Thoracic aorta (tissue), 2 donors: Measurements from ENCODE around the gene RASD2. TPM values are rescaled to one million over a fixed set of nuclear protein-coding genes. Genes with fewer than 3 reads are reported as not detected.

Source experiments
- ATAC-seq: fragments of 150-250 bp; one replicate; pipeline ENCODE4 v1.8.0; 2017; ENCODE audit warnings: low read depth; ENCODE audit not compliant: insufficient number of reproducible peaks, low FRiP score
- DNase-seq: peaks from one replicate; pipeline ENCODE4 v3.0.0-alpha.2; 2020; ENCODE audit warnings: low spot score
- H3K27ac ChIP-seq, 2 donors: fragments of 200-600 bp; sonication (generic); 1 replicate in 1 of 2; 2 replicates in 1 of 2; pipeline ENCODE4 v1.5.1; 2016; ENCODE audit warnings: mild to moderate bottlenecking in 2 of 2, moderate library complexity in 2 of 2
- H3K27me3 ChIP-seq: fragments of 200-600 bp; sonication (generic); replicated peaks from 2 replicates; pipeline ENCODE4 v1.6.0; 2016; ENCODE audit warnings: mild to moderate bottlenecking; ENCODE audit not compliant: insufficient read depth
- H3K36me3 ChIP-seq: fragments of 200-600 bp; sonication (generic); one replicate; pipeline ENCODE4 v1.5.1; 2016
- H3K4me1 ChIP-seq, 2 donors: fragments of 200-600 bp; sonication (generic); 1 replicate in 1 of 2; 2 replicates in 1 of 2; pipeline versions ENCODE4 v1.5.1 to v1.6.0; 2016; ENCODE audit warnings: low read depth in 2 of 2, mild to moderate bottlenecking in 1 of 2; ENCODE audit not compliant: control insufficient read depth in 1 of 2
- H3K4me3 ChIP-seq: fragments of 200-600 bp; sonication (generic); 2 replicates; pipeline ENCODE4 v1.5.1; 2016; ENCODE audit warnings: mild to moderate bottlenecking
- H3K9me3 ChIP-seq: fragments of 200-600 bp; sonication (generic); 2 replicates; pipeline ENCODE4 v1.5.1; 2016
- total RNA-seq, 2 donors: library from RNA; depleted of rRNA; stranded (reverse); fragments of >200 nt; gene quantifications; one replicate each; pipeline versions ENCODE4 v1.1.0 to v1.2.3, GENCODE V29; 2016
- TF ChIP-seq, protein P1 (sequence below): fragments of 200-600 bp; sonication (generic); IDR thresholded peaks from one replicate; pipeline ENCODE4 v1.5.1; 2019; ENCODE audit warnings: antibody characterized with exemption

RASD2 gene
- total RNA-seq, 2 donors from 2014 or later = 14.0 to 18.8 TPM

DNA sequence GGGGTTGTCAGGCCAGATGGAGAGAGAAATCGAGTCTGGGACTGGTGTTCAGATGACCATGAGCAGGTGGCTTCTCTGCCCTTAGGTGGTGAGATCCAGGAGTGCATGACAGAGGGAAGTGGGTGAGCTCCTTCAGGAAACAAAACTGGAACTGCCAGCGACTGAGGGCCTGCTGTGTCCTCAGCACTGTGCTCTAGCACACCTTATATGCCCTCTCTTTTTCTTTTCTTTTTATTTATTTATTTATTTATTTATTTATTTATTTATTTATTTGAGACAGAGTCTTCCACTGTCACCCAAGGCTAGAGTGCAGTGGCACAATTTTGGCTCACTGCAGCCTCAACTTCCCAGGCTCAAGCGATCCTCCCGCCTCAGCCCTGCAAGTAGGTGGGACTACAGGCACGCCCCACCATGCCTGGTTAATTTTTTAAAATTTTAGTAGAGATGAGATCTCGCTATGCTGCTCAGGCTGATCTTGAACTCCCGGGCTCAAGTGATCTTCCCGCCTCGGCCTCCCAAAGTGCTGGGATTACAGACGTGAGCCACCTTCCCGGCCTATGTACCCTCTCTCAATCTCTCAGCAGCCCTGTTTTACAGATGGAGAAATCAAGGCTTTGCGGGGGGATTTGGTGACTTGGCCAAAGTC lies 14.8 kb upstream of the RASD2 start:
- H3K4me1 ChIP-seq = no peaks in the 10 kb centered on the region
- no peak overlapping the region for H3K4me3 ChIP-seq
- no peak for DNase-seq
- TF ChIP-seq, protein P1, sequence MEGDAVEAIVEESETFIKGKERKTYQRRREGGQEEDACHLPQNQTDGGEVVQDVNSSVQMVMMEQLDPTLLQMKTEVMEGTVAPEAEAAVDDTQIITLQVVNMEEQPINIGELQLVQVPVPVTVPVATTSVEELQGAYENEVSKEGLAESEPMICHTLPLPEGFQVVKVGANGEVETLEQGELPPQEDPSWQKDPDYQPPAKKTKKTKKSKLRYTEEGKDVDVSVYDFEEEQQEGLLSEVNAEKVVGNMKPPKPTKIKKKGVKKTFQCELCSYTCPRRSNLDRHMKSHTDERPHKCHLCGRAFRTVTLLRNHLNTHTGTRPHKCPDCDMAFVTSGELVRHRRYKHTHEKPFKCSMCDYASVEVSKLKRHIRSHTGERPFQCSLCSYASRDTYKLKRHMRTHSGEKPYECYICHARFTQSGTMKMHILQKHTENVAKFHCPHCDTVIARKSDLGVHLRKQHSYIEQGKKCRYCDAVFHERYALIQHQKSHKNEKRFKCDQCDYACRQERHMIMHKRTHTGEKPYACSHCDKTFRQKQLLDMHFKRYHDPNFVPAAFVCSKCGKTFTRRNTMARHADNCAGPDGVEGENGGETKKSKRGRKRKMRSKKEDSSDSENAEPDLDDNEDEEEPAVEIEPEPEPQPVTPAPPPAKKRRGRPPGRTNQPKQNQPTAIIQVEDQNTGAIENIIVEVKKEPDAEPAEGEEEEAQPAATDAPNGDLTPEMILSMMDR = no peak
- no peaks in the 10 kb centered on the region for H3K27me3 ChIP-seq
- ATAC-seq = no peak
- H3K9me3 ChIP-seq = peaks cover 2% of the 10 kb centered on the region
- H3K36me3 ChIP-seq = no peaks in the 10 kb centered on the region
- H3K27ac ChIP-seq = no peak overlapping the region

GRCh38 chr22:35526333-35526979 lies 14.2 kb upstream of the RASD2 start:
- peaks cover 2% of the 10 kb centered on the region for H3K9me3 ChIP-seq
- no peaks in the 10 kb centered on the region for H3K4me1 ChIP-seq
- H3K27me3 ChIP-seq = no peaks in the 10 kb centered on the region
- TF ChIP-seq, protein P1 = no peak
- DNase-seq (no peak), ATAC-seq (no peak)
- no peaks in the 10 kb centered on the region for H3K36me3 ChIP-seq
- no peak overlapping the region for H3K27ac ChIP-seq
- no peak overlapping the region for H3K4me3 ChIP-seq

DNA sequence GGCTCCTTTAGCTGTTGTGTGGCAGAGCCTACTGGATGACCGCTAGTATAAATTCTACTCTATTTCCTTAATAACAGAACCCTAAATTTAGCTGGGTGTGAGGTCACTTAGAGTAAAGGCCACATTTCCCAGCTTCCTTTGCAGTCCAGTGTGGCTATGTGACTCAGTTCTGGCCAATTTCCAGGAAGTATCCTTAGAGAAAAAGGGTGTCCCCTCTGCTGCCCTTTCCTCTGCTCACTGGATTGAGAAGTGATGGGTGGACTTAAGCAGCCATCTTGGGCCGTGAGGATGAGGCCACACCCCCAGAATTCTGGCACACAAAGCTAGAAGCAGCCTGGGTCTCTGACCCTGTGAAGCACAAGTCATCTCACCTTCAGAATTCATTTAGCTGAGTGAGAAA lies 11.7 kb upstream of the RASD2 start:
- H3K9me3 ChIP-seq = peaks cover 2% of the 10 kb centered on the region
- TF ChIP-seq, protein P1 = no peak
- H3K36me3 ChIP-seq = no peaks in the 10 kb centered on the region
- H3K4me3 ChIP-seq = no peak overlapping the region
- H3K27me3 ChIP-seq = no peaks in the 10 kb centered on the region
- DNase-seq (no peak), ATAC-seq (no peak)
- H3K27ac ChIP-seq = no peak overlapping the region
- peaks cover 0 to 5% of the 10 kb centered on the region in 2 donors for H3K4me1 ChIP-seq

- H3K36me3 ChIP-seq = no peaks in the 10 kb centered on the region
- TF ChIP-seq, protein P1 = no peak
- H3K9me3 ChIP-seq = peaks cover 2% of the 10 kb centered on the region
- no peak overlapping the region for H3K27ac ChIP-seq
- H3K4me3 ChIP-seq = no peak overlapping the region
- no peaks in the 10 kb centered on the region for H3K27me3 ChIP-seq
- ATAC-seq (no peak), DNase-seq (no peak)
- H3K4me1 ChIP-seq = peaks cover 3 to 11% of the 10 kb centered on the region in 2 donors
Observed at GRCh38 chr22:35530700-35531099, 9.9 kb upstream of the RASD2 start.

DNA sequence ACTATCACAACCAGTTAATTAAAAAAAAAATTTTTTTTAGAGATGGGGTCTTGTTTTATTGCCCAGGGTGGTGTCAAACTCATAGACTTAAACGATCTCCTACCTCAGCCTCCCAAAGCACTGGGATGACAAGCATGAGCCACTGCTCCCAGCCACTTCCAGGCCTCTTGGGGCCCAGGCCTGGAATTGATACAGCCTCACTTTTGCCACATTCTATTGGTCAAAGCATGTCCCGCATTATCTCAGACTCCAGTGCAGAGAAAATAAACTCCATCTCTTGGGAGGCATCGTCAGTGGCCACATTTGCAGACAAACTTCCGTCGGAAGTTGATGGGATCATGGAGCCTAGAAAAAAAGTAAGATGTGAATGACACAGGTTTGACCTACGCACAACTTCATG lies 9.4 kb upstream of the RASD2 start:
- Histone ChIP-seq H3K9me3 (peaks cover 2% of the 10 kb centered on the region), H3K4me1 (peaks cover 6 to 15% of the 10 kb centered on the region in 2 donors), H3K36me3 (no peaks in the 10 kb centered on the region), H3K4me3 (no peak overlapping the region), H3K27me3 (no peaks in the 10 kb centered on the region), H3K27ac (no peak overlapping the region)
- DNase-seq (no peak), ATAC-seq (no peak)
- TF ChIP-seq, protein P1 = no peak
